ENCODE measurements around the gene IRF3.

The IRF3 gene

DNA sequence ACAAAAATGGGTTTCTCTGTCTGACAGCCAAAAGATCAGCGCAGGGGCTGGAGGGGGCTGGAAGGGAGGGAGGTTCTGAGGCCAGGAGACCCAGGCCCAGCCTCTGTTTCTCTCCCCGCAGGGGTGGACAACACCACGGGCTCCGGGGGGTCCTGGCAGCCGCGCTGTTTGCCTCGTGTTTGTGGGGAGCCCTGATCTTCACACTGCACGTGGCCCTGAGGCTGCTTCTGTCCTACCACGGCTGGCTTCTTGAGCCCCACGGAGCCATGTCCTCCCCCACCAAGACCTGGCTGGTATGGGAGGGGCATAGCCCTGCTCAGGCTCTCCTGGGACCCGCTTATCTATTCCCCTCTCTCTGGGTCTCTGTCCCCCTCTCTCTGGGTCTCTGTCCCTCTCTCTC is 34.9 kb upstream of the IRF3 start:
- no peak; the same call in 1 of the 3 replicates for ATAC-seq
- TF ChIP-seq, protein P1, sequence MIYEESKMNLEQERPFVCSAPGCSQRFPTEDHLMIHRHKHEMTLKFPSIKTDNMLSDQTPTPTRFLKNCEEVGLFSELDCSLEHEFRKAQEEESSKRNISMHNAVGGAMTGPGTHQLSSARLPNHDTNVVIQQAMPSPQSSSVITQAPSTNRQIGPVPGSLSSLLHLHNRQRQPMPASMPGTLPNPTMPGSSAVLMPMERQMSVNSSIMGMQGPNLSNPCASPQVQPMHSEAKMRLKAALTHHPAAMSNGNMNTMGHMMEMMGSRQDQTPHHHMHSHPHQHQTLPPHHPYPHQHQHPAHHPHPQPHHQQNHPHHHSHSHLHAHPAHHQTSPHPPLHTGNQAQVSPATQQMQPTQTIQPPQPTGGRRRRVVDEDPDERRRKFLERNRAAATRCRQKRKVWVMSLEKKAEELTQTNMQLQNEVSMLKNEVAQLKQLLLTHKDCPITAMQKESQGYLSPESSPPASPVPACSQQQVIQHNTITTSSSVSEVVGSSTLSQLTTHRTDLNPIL (CRISPR knock-in tag; IDR thresholded peaks at IDR 0.05; ENCODE audit: low read depth), result no peak
- TF ChIP-seq TOX (CRISPR knock-in tag; IDR thresholded peaks at IDR 0.05; ENCODE audit: borderline replicate concordance) (no peak), ISL1 (CRISPR knock-in tag; IDR thresholded peaks at IDR 0.05) (no peak), ZNF8 (CRISPR knock-in tag; IDR thresholded peaks at IDR 0.05) (no peak), OSR1 (CRISPR knock-in tag; IDR thresholded peaks at IDR 0.05) (no peak), CSDC2 (CRISPR knock-in tag; IDR thresholded peaks at IDR 0.05) (no peak), PPARA (CRISPR knock-in tag; IDR thresholded peaks at IDR 0.05; ENCODE audit: borderline replicate concordance) (no peak), ARNTL (CRISPR knock-in tag; IDR thresholded peaks at IDR 0.05; ENCODE audit: borderline replicate concordance, low read depth) (no peak), TCF4 (CRISPR knock-in tag; IDR thresholded peaks at IDR 0.05; ENCODE audit: borderline replicate concordance) (no peak), RARB (CRISPR knock-in tag; IDR thresholded peaks at IDR 0.05) (no peak), SNAI2 (CRISPR knock-in tag; IDR thresholded peaks at IDR 0.05) (no peak), ZNF70 (CRISPR knock-in tag; IDR thresholded peaks at IDR 0.05) (no peak), ZFP3 (CRISPR knock-in tag; IDR thresholded peaks at IDR 0.05) (no peak), ZFP30 (CRISPR knock-in tag; IDR thresholded peaks at IDR 0.05) (no peak), ZNF565 (CRISPR knock-in tag; conservative IDR thresholded peaks at IDR 0.05; ENCODE audit: low read depth) (no peak)
- TF ChIP-seq, protein P2, sequence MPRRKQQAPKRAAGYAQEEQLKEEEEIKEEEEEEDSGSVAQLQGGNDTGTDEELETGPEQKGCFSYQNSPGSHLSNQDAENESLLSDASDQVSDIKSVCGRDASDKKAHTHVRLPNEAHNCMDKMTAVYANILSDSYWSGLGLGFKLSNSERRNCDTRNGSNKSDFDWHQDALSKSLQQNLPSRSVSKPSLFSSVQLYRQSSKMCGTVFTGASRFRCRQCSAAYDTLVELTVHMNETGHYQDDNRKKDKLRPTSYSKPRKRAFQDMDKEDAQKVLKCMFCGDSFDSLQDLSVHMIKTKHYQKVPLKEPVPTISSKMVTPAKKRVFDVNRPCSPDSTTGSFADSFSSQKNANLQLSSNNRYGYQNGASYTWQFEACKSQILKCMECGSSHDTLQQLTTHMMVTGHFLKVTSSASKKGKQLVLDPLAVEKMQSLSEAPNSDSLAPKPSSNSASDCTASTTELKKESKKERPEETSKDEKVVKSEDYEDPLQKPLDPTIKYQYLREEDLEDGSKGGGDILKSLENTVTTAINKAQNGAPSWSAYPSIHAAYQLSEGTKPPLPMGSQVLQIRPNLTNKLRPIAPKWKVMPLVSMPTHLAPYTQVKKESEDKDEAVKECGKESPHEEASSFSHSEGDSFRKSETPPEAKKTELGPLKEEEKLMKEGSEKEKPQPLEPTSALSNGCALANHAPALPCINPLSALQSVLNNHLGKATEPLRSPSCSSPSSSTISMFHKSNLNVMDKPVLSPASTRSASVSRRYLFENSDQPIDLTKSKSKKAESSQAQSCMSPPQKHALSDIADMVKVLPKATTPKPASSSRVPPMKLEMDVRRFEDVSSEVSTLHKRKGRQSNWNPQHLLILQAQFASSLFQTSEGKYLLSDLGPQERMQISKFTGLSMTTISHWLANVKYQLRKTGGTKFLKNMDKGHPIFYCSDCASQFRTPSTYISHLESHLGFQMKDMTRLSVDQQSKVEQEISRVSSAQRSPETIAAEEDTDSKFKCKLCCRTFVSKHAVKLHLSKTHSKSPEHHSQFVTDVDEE (CRISPR knock-in tag; IDR thresholded peaks at IDR 0.05), result no peak
- TF ChIP-seq, protein P3, sequence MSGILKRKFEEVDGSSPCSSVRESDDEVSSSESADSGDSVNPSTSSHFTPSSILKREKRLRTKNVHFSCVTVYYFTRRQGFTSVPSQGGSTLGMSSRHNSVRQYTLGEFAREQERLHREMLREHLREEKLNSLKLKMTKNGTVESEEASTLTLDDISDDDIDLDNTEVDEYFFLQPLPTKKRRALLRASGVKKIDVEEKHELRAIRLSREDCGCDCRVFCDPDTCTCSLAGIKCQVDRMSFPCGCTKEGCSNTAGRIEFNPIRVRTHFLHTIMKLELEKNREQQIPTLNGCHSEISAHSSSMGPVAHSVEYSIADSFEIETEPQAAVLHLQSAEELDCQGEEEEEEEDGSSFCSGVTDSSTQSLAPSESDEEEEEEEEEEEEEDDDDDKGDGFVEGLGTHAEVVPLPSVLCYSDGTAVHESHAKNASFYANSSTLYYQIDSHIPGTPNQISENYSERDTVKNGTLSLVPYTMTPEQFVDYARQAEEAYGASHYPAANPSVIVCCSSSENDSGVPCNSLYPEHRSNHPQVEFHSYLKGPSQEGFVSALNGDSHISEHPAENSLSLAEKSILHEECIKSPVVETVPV (CRISPR knock-in tag; IDR thresholded peaks at IDR 0.05), result no peak
- TF ChIP-seq, protein P4, sequence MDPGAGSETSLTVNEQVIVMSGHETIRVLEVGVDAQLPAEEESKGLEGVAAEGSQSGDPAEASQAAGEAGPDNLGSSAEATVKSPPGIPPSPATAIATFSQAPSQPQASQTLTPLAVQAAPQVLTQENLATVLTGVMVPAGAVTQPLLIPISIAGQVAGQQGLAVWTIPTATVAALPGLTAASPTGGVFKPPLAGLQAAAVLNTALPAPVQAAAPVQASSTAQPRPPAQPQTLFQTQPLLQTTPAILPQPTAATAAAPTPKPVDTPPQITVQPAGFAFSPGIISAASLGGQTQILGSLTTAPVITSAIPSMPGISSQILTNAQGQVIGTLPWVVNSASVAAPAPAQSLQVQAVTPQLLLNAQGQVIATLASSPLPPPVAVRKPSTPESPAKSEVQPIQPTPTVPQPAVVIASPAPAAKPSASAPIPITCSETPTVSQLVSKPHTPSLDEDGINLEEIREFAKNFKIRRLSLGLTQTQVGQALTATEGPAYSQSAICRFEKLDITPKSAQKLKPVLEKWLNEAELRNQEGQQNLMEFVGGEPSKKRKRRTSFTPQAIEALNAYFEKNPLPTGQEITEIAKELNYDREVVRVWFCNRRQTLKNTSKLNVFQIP (CRISPR knock-in tag; IDR thresholded peaks at IDR 0.05; ENCODE audit: borderline replicate concordance, low read depth), result no peak

DNA sequence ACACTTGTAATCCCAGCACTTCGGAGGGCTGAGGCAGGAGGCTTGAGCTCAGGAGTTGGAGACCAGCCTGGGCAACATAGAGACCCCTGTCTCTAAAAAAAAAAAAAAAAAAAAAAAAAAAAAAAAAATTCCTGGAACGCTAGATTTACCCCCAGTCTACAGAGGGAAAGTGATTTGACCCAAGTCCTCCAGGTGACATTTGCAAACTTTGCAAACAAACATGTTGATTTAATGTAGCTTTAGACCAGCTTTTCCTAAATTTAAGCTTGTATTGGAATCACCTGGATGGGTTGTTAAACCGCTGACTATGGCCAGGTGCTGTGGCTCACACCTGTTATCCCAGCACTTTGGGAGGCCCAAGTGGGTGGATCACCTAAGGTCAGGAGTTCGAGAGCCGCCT is 33.7 kb upstream of the IRF3 start:
- no peak for ATAC-seq
- TF ChIP-seq ESRRG (CRISPR knock-in tag; IDR thresholded peaks at IDR 0.05) (no peak), BACH2 (CRISPR knock-in tag; IDR thresholded peaks at IDR 0.05; ENCODE audit: borderline replicate concordance) (no peak), TCF4 (CRISPR knock-in tag; IDR thresholded peaks at IDR 0.05; ENCODE audit: borderline replicate concordance) (no peak), OSR1 (CRISPR knock-in tag; IDR thresholded peaks at IDR 0.05) (no peak), PPARA (CRISPR knock-in tag; IDR thresholded peaks at IDR 0.05; ENCODE audit: borderline replicate concordance) (no peak), ZNF70 (CRISPR knock-in tag; IDR thresholded peaks at IDR 0.05) (no peak), RARB (CRISPR knock-in tag; IDR thresholded peaks at IDR 0.05) (no peak), ISL1 (CRISPR knock-in tag; IDR thresholded peaks at IDR 0.05) (no peak)
- TF ChIP-seq, protein P4 (CRISPR knock-in tag; IDR thresholded peaks at IDR 0.05; ENCODE audit: borderline replicate concordance, low read depth), result no peak
- TF ChIP-seq, protein P3 (CRISPR knock-in tag; IDR thresholded peaks at IDR 0.05), result no peak
- TF ChIP-seq, protein P1 (CRISPR knock-in tag; IDR thresholded peaks at IDR 0.05; ENCODE audit: low read depth), result no peak

Measured in SK-N-SH treated with all-trans-retinoic acid at 6 μM for 48 hours (cell line).